GM12872 (cell line): ENCODE results near the gene CCDC167.

Experiments
- TF ChIP-seq, protein P1 (sequence below): IDR thresholded peaks from 3 replicates; pipeline ENCODE4 v1.5.1; 2011; ENCODE audit warnings: low read depth, mild to moderate bottlenecking, low read length, moderate library complexity; ENCODE audit not compliant: insufficient read depth

Gene CCDC167

DNA sequence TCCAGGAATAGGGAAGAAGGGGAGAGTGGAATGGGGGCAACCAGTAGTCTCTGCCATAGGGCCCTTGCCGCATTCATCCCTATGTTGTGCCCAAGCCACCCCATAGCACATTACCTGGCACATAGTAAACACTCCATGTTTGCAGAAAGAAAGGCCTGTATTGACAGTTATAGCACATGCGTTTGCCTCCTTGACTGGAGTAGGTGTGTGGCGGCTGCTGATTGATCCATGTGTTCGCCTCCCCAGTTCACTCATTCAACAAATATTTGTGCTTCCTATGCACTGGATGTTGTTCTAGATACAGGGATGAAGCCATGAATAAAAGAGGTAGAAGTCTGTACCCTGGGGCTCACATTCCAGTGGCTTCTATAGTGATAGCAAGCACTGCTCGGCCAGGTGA lies 19.8 kb upstream of the CCDC167 start:
- TF ChIP-seq, protein P1, sequence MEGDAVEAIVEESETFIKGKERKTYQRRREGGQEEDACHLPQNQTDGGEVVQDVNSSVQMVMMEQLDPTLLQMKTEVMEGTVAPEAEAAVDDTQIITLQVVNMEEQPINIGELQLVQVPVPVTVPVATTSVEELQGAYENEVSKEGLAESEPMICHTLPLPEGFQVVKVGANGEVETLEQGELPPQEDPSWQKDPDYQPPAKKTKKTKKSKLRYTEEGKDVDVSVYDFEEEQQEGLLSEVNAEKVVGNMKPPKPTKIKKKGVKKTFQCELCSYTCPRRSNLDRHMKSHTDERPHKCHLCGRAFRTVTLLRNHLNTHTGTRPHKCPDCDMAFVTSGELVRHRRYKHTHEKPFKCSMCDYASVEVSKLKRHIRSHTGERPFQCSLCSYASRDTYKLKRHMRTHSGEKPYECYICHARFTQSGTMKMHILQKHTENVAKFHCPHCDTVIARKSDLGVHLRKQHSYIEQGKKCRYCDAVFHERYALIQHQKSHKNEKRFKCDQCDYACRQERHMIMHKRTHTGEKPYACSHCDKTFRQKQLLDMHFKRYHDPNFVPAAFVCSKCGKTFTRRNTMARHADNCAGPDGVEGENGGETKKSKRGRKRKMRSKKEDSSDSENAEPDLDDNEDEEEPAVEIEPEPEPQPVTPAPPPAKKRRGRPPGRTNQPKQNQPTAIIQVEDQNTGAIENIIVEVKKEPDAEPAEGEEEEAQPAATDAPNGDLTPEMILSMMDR: no peak

DNA sequence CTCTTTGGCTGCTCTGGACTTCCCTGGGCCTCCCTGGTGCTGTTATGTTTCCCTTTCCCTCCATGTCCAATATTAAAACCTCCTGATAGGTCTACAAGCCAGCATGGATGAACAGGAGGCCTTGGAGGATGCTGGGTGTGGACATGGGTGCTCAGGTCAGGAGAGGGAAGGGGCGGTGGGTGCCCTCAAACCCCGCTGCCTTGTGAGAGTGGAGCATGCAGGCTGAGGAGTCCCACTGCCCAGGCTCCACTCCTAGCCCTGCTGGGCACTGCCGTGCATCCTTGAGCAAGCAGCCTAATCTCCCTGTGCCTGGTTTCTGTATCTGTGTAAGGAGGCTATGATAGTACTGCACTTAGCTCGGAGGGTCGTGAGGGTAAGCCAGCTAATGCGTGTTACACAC lies 18.4 kb upstream of the CCDC167 start:
- TF ChIP-seq, protein P1: no peak

DNA sequence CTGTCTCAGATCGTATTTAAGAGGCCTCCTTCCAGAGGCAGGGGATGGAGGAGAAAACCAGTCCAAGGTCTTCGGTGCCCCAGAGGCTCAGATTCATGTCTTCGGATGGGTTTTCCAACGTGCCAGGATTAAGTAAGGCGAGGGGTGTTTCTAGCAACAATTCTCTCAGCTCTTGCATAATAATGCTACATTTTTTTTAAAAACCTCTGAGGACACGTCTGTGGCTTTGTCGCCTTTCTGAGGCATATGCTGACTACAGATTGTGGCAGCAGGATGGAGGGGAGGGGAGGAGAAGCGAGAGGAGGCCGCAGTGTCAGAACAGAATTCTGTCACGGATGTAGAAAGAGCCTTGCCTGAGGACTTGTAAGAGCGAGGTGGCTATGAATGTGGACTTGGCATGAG lies 17.7 kb upstream of the CCDC167 start:
- TF ChIP-seq, protein P1: no peak

DNA sequence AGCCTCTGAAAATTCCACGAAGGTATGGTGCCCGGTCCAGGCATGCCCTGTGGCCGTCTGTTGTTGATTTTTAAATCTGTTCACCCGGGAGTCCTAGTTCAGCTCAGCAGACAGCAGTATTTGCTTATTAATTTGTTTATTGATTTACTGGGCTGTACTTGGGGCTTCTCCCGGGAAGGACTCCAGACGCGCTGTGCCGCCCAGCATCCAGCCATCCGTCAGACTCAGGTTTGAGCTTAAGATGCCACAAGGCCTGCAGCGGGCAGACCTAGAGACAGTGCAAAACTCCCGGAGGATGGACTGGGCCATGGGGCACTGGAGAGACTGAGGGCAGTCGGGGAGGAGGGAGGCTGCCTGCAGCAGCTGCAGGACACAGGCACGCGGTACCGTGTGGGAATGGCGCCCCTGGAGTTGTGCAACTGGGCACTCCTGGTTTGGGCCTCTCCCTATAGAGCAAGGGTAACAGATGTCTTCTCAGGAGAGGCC lies 17.3 kb upstream of the CCDC167 start:
- TF ChIP-seq, protein P1: no peak

DNA sequence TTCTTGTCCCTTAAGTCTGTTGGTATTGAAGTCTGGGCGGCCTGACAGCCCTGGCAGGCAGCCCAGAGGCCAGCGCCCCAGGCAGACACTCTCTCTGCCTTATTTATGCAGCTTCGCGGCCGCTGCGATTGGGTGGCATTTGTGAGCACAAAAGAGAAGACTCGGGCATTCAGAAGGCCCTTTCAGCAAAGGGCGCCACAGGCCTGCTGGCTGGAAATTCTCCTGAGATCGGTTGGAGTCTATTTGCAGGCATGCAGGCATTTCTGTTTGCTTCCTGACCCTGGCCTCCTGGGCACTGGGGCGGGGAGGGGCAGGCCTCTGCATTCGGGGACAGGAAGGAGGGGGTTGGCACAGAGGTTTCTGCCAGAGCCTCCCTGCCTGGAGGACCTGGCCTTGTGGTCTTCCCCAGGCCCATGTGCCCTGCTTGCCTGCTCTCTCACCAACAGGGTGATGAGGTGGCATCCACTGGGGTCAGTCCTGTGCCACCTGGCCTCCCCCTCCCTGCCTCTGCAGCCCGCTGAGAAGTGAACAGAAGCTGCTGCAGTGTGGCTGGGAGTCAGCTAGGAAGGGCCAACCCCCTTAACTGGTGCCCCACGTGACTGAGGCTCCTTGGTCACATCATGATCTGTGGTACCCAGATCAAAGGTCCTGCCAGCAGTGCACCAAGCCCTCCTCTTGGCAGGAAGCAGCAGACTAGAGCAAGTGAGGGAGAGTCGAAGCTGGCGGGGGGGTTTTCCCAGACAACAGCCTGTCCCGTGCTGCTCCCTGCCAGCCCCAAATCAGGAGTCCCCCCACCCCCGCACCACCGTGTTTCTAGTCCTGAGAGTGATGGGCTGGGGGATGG lies 16.6 kb upstream of the CCDC167 start:
- TF ChIP-seq, protein P1: peak; percentile 9; the same call in 1 of the 3 replicates

DNA sequence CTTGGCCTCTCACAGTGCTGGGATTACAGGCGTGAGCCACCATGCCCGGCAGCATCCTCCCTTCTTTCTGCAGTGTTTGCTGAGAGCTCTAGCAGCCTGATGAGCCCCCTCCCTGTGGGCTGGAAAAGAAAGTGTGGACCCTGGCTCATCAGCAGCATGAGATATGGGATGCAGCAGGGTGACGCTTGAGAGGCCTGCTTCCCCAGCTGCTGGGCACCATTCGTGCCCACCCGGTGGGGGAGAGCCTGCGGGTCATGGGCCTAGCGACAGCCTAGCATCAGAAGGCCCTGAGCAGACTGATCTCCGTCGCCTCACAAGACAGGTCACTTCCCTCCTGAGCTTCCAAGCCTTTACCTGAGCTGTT lies 16.0 kb upstream of the CCDC167 start:
- TF ChIP-seq, protein P1: no peak

DNA sequence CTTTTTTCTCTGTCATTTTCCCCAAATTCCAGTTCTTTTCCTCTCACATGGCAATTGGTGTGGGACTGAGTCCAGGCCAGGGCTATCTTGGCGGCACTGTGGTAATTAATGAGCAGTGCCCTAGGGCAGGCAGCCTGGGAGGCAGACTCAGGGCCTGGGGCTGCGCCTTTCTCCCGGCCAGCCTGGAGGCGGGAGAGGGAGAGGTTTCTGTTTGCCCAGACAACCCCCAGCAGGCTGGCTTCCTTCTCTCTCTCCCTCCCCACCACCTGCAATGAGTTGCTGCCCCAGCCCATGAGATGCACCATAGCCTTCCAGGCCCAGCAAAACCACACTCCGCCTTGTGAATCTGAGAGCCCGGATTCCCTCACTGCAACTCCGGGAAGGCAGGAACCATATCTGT lies 15.1 kb upstream of the CCDC167 start:
- TF ChIP-seq, protein P1: no peak
